ENCODE data around the gene SH2D3A. TPM values are rescaled to one million over a fixed set of nuclear protein-coding genes. Genes with fewer than 3 reads are reported as not detected.

Gene SH2D3A
- polyA plus RNA-seq, 3 donors from 2014 or later, result 7.4 to 13.6 (median 7.7) TPM

DNA sequence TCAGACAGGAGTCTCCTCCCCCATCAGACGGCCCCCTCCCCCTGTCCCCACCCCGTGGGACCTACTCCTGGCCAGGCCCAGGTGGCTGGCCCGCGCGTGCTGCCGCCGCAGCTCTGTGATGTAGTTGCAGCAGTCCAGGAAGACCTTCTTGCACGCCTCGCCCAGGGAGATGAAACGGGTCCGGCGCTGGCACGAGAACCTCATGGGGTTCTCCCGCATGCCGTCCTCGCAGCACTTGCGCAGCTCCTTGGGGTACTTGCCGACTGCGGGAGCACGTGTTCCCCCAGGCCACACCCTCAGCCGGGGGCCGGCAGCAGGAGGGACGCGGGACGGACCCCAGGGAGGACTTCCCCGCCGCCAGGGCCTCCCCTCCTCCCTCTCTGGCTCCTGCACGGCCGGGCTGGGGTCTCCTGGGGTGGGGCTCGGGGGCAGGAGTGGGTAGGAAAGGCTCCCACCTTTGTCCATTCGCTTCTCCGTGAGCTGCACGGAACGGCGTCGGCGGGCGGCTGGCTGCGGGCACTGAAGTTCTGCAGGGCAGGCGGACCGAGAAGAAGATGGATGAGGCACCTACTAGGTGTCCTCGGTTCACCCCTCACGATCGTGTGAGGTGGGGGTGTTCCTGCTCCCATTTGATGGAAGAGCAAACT lies 60.1 kb downstream of the SH2D3A start:
- peaks cover 0 to 1% (median 0%) of the 10 kb centered on the region in 6 donors for H3K9me3 Mint-ChIP-seq
- no peak overlapping the region for H3K4me3 Mint-ChIP-seq
- no peak for DNase-seq
- no peaks in the 10 kb centered on the region for H3K36me3 Mint-ChIP-seq
- H3K27me3 Mint-ChIP-seq (ENCODE audit: low read depth in 3 of 3), result peaks cover 0 to 8% (median 0%) of the 10 kb centered on the region in 3 donors
- peaks cover 14 to 19% of the 10 kb centered on the region in 2 donors for H3K4me1 Mint-ChIP-seq
- no peak overlapping the region for H3K27ac Mint-ChIP-seq

DNA sequence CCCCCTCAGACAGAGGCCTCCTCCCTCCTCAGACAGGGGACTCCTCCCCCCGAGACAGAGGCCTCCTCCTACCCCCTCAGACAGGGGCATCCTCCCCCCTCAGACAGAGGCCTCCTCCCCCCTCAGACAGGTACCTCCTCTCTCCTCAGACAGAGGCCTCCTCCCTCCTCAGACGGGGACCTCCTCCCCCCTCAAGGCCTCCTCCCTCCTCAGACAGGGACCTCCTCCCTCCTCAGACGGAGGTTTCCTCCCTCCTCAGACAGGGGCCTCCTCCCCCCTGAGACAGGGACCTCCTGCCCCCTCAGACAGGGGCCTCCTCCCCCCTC lies 60.6 kb downstream of the SH2D3A start:
- Mint-ChIP-seq H3K27me3 (ENCODE audit: low read depth in 3 of 3) (peaks cover 0 to 8% (median 0%) of the 10 kb centered on the region in 3 donors), H3K27ac (no peak overlapping the region), H3K4me1 (peaks cover 14 to 19% of the 10 kb centered on the region in 2 donors), H3K36me3 (no peaks in the 10 kb centered on the region), H3K4me3 (no peak overlapping the region), H3K9me3 (peaks cover 0 to 1% (median 0%) of the 10 kb centered on the region in 6 donors)
- DNase-seq, result no peak

DNA sequence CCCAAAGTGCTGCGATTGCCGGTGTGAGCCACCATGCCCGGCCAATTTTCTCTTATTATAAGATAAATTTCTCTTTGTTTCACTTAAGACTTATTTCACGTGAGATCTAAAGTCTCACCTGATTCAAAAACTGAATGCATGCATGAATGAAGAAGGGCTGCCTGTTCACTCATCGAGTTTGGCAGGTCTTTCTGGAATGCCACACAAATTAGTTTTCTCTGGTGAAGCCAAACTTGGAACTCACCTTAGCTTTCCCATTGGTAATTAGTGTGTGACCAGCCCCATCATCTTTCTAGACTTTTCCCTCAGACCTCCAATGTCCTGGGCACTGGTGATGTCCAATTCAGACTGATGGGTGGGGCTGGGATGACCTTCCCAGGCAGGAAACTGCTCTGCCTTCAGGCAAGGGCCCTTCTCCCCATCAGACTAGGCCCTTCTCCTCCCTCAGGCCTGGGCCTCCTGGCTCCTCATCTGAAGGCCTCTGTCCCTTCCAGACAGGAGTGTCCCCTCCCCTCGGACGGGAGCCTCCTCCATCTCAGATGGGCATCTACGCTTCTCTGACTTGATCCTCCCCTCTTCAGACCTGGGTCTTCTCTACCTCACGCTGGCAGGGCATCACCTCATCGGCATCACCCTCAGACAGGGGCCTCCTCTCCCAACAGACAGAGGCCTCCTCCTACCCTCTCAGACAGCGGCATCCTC lies 61.2 kb downstream of the SH2D3A start:
- DNase-seq, result no peak
- peaks cover 11 to 16% of the 10 kb centered on the region in 2 donors for H3K4me1 Mint-ChIP-seq
- H3K4me3 Mint-ChIP-seq, result no peak overlapping the region
- peaks cover 0 to 6% (median 0%) of the 10 kb centered on the region in 3 donors for H3K27me3 Mint-ChIP-seq (ENCODE audit: low read depth in 3 of 3)
- H3K9me3 Mint-ChIP-seq, result peaks cover 0 to 1% (median 0%) of the 10 kb centered on the region in 6 donors
- peak overlapping the region in 1 of 6 donors; percentile 53 for H3K27ac Mint-ChIP-seq
- no peaks in the 10 kb centered on the region for H3K36me3 Mint-ChIP-seq

Other genes starting within 250 kb of the SH2D3A start
- gene TNFSF9, start 236.4 kb downstream of the SH2D3A start, polyA plus RNA-seq, result 10 to 100 TPM in 1 of 3 donors, 1 to 10 TPM in 2; 1.3 to 16.0 (median 5.9) TPM
- gene CD70, start 176.3 kb downstream of the SH2D3A start, polyA plus RNA-seq, result under 1 TPM in 2 of 3 donors, not detected in 1; 0.39 to 0.76 TPM
- 10 to 100 TPM in 2 of 3 donors, 1 to 10 TPM in 1; 7.3 to 39.0 (median 11.0) TPM for gene TNFSF14, start 97.3 kb downstream of the SH2D3A start, polyA plus RNA-seq
- under 1 TPM in 2 of 3 donors, not detected in 1; 0.09 to 0.78 TPM for gene C3, start 46.8 kb downstream of the SH2D3A start, polyA plus RNA-seq
- 100 to 1,000 TPM; 127 to 178 (median 160) TPM for gene GPR108, start 29.9 kb downstream of the SH2D3A start, polyA plus RNA-seq
- 1 to 10 TPM in 1 of 3 donors, under 1 TPM in 1, not detected in 1; 0.86 to 1.5 TPM for gene TRIP10, start 27.8 kb downstream of the SH2D3A start, polyA plus RNA-seq
- gene VAV1, start 5.3 kb upstream of the SH2D3A start, polyA plus RNA-seq, result 10 to 100 TPM; 19.4 to 44.8 (median 22.8) TPM
- under 1 TPM in 2 of 3 donors, not detected in 1; 0.22 to 0.54 TPM for gene ADGRE1, start 120.1 kb upstream of the SH2D3A start, polyA plus RNA-seq